ENCODE measurements around the gene PHOX2B. TPM values are rescaled to one million over a fixed set of nuclear protein-coding genes. Genes with fewer than 3 reads are reported as not detected.

Gene PHOX2B
- total and polyA plus RNA-seq, 2 of the 4 experiments (the other 2 are of a cell fraction) = not detected

- Histone ChIP-seq H2AK5ac (ENCODE audit: low read depth, low read length) (no peak overlapping the region), H4K5ac (ENCODE audit: low read depth, low read length) (no peak overlapping the region), H3K4me2 (ENCODE audit: low read depth, low read length) (no peak overlapping the region), H3K9me3 (ENCODE audit: control insufficient read depth, insufficient read depth, low read length) (peaks cover 2% of the 10 kb centered on the region; the same call in 1 of the 2 replicates), H2BK20ac (ENCODE audit: low read depth, low read length) (no peak overlapping the region), H3K9me1 (ENCODE audit: insufficient read depth, low read length) (no peaks in the 10 kb centered on the region), H3K18ac (ENCODE audit: low read depth, low read length) (no peak overlapping the region), H3K14ac (replicated peaks; ENCODE audit: low read depth, low read length) (no peak overlapping the region), H3K56ac (ENCODE audit: extremely low read depth, insufficient read depth, low read length) (no peak overlapping the region), H2BK15ac (ENCODE audit: low read depth, low read length) (no peak overlapping the region), H2BK120ac (ENCODE audit: low read depth, low read length) (no peak overlapping the region), H3K79me1 (ENCODE audit: low read depth in 1 of 2, low read length in 2 of 2) (no peaks in the 10 kb centered on the region), H3K9ac (ENCODE audit: low read depth, low read length) (no peak overlapping the region), H3K4ac (ENCODE audit: low read depth, low read length) (no peak overlapping the region), H4K8ac (ENCODE audit: low read depth in 2 of 2, low read length in 2 of 2) (no peak overlapping the region), H3K4me3 (ENCODE audit: insufficient read depth, low read depth, low read length) (no peak overlapping the region), H3K4me1 (ENCODE audit: control insufficient read depth, insufficient read depth, low read length) (no peaks in the 10 kb centered on the region), H3K36me3 (ENCODE audit: control insufficient read depth, insufficient read depth, low read length) (no peaks in the 10 kb centered on the region), H4K20me1 (ENCODE audit: insufficient read depth, low read length) (no peaks in the 10 kb centered on the region), H3K27ac (ENCODE audit: insufficient read depth, low read length) (no peak overlapping the region), H3K23ac (ENCODE audit: low read depth, low read length) (no peak overlapping the region), H3K27me3 (ENCODE audit: control insufficient read depth, insufficient read depth, low read length) (peaks cover 75% of the 10 kb centered on the region), H2AFZ (replicated peaks; ENCODE audit: low read length, poor library complexity) (no peak overlapping the region), H4K91ac (ENCODE audit: insufficient read depth, low read depth, low read length) (no peak overlapping the region), H2BK5ac (ENCODE audit: low read depth, low read length, poor library complexity, severe bottlenecking) (no peak overlapping the region), H2AK9ac (replicated peaks; ENCODE audit: low read depth, low read length, poor library complexity) (no peak overlapping the region)
- TF ChIP-seq BHLHE40 (IDR thresholded peaks at IDR 0.05; ENCODE audit: low read depth, low read length) (no peak), NFE2L2 (IDR thresholded peaks at IDR 0.05; ENCODE audit: low read depth, low read length) (no peak), SMC3 (IDR thresholded peaks at IDR 0.05; ENCODE audit: low read depth, low read length) (no peak), RAD21 (IDR thresholded peaks at IDR 0.05; ENCODE audit: low read length) (no peak), MAZ (IDR thresholded peaks at IDR 0.05; ENCODE audit: borderline replicate concordance, low read depth, low read length) (no peak), MAFK (IDR thresholded peaks at IDR 0.05; ENCODE audit: low read depth, low read length) (no peak)
- TF ChIP-seq, protein P1, sequence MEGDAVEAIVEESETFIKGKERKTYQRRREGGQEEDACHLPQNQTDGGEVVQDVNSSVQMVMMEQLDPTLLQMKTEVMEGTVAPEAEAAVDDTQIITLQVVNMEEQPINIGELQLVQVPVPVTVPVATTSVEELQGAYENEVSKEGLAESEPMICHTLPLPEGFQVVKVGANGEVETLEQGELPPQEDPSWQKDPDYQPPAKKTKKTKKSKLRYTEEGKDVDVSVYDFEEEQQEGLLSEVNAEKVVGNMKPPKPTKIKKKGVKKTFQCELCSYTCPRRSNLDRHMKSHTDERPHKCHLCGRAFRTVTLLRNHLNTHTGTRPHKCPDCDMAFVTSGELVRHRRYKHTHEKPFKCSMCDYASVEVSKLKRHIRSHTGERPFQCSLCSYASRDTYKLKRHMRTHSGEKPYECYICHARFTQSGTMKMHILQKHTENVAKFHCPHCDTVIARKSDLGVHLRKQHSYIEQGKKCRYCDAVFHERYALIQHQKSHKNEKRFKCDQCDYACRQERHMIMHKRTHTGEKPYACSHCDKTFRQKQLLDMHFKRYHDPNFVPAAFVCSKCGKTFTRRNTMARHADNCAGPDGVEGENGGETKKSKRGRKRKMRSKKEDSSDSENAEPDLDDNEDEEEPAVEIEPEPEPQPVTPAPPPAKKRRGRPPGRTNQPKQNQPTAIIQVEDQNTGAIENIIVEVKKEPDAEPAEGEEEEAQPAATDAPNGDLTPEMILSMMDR (conservative IDR thresholded peaks at IDR 0.05; ENCODE audit: low read depth, low read length) = no peak
- dilution Hi-C loops (cut with HindIII; ENCODE audit: low sequenced_read_pairs, unreplicated experiment) (no loop called here), in situ Hi-C loops (cut with MboI; ENCODE audit: low sequenced_read_pairs) (no loop called here), intact Hi-C loops (cut with micrococcal nuclease) (no loop called here)
- ChIA-PET CTCF (no interaction called here), POLR2A (ENCODE audit: unreplicated experiment) (no interaction called here)
- no peak for ATAC-seq (ENCODE audit: low read depth)
- no peak for DNase-seq
- BruUV-seq (replicated peaks) = no TSS peak
Observed at GRCh38 chr4:41753942-41754341, 5.4 kb upstream of the PHOX2B start.

All from IMR-90 (cell line).